Vagina (tissue), 2 donors: ENCODE measurements around the gene SLFNL1.

Experiments
- POLR2A ChIP-seq, 2 donors: fragments of 450-650 bp; IDR thresholded peaks; one replicate each; pipeline ENCODE4 v1.6.1; 2017; ENCODE audit warnings: antibody characterized with exemption in 2 of 2, mild to moderate bottlenecking in 2 of 2, moderate library complexity in 2 of 2
- POLR2AphosphoS5 ChIP-seq, 2 donors: sonication (generic); formaldehyde crosslinking; IDR thresholded peaks; one replicate each; pipeline ENCODE4 v1.9.0; 2017; ENCODE audit warnings: antibody characterized with exemption in 2 of 2, mild to moderate bottlenecking in 2 of 2, low read depth in 1 of 2; ENCODE audit not compliant: insufficient read depth in 1 of 2

DNA sequence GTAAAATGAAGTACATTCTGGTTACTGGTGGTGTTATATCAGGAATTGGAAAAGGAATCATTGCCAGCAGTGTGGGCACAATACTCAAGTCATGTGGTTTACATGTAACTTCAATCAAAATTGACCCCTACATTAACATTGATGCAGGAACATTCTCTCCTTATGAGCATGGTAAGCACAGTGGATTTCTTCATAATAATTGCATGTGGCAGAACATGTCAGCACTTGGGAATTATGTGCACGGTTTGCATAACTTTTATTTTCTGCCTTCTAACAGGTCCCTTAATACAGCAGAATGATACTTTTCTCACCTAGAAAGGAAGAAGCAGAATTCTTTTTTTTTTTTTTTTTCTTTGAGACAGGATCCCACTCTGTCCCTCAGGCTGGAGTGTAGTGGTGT, 38.2 kb downstream of the SLFNL1 start:
- TF ChIP-seq POLR2AphosphoS5 (IDR thresholded peaks at IDR 0.05; ENCODE audit: insufficient read depth in 1 of 2, low read depth in 1 of 2) (no peak), POLR2A (IDR thresholded peaks at IDR 0.05) (no peak)
